SW480 (cell line): Measurements from ENCODE around the gene ASPHD2.
A peak's percentile ranks its signal among the peaks of the same experiment; 100 is the strongest.

Source experiments
- DNase-seq: peaks from one replicate; pipeline ENCODE4 v3.0.0-alpha.2; 2016; ENCODE audit warnings: low spot score

ASPHD2 gene

GRCh38 chr22:26446808-26447515 is 17.9 kb downstream of the ASPHD2 start:
- no peak for DNase-seq

DNA sequence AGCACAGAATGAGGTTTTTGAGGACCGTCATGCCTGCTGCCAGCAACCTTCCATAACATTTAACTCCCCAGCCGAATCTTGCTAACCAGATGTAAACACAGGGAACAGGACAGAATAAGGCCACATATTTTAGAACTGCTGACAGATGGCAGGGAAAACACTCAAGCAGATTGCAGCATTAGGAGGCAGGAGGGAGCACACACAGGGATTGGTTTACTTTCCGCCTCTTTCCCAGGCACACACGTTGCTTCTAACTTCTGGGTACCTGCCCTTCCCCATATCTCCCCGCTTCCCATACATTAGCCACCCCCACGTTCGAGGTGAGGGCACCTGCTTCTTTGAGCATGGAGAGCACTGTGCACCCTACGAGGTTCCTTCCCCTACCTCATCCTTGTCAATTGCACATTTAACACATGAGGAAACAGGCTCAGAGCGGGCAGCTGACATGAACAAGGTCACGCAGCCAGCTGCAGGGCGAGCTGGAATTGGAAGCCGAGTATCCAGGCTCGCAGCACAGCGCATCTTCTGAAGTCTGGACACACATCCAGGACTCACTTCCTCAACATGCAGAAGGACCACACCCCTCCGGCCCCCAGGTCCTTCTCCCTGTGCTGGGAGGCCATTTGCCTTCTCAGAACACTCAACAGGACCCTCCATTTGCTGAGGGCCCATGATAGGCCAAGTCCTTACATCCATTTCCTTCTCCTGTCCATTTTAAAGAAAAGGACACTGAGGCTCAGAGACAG is 18.7 kb downstream of the ASPHD2 start:
- DNase-seq = no peak

DNA sequence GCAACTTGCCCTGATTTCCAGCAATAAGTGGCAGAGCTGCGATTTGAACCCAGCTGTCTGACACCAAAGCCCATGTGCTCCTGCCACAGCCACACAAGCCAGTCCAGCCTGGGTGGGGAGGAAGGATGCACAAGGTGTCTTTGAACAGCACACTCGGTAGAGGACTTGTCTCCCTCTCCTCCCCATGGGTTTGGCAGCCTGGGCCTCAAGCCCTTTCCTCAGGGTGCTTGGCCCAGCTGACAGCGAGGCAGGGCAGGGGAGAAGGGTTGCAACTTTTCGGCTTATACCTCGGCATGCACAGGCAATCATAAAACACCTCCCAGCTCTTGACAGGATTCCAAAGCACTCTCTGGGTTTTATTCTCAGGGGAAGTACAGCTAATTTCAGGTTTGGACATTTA is 19.3 kb downstream of the ASPHD2 start:
- DNase-seq = no peak

DNA sequence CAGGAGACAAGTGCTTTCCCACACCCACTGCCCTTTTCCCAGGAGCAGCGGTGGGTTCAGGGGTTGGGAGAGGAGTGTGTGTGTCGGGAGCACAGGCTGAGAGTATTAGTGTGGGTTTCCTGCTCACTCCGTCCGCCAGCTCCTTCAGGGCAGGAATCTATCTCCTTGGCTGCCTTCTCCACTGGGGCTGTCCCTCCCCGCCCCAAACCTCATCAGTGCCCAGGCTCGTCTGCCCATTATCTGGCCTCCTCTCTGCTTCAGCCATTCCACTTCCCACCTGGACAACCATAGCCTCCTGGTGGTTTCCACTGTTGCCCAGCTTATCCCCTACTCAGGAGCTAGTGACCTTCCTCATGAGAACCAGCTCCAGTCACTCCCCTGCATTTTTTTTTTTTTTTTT is 19.9 kb downstream of the ASPHD2 start:
- no peak for DNase-seq

- DNase-seq = no peak
Observed at GRCh38 chr22:26450453-26451185, 21.6 kb downstream of the ASPHD2 start.

DNA sequence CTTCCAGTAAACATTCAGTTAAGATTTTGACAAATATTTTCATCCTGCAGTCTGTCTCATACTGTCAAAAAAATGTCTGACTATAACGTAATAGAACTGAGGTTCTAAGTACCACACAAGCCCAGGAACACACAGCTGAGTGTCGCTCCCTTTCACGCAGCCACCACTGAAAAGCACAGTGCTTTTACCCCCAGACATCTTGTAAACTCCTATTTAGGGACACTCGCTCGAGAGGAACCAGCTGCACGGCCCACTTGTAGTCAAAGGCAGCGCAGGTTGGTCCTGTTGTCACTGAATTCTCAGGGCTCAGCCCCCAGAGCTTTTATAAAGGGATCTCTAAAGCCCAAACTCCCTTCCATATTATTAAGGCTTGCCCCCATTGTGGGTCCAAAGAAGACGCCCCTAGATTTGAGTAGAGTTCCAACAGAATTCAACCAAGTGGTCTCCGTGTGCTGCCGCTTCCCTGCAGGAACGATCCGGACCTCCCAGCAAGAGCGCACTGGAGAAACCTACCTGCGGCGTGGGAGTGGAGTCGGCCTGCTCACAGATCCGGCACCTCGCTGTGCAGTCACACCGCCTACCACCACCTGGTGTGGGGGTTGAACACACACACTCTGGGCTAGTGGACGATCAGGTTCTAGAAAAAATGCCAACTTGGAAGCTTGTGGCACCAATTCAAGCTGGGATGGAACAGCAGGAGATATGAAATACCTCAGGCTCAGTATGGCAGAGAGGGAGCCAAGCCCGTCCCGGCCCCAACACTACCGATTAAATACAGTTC is 23.4 kb downstream of the ASPHD2 start:
- DNase-seq = no peak

DNA sequence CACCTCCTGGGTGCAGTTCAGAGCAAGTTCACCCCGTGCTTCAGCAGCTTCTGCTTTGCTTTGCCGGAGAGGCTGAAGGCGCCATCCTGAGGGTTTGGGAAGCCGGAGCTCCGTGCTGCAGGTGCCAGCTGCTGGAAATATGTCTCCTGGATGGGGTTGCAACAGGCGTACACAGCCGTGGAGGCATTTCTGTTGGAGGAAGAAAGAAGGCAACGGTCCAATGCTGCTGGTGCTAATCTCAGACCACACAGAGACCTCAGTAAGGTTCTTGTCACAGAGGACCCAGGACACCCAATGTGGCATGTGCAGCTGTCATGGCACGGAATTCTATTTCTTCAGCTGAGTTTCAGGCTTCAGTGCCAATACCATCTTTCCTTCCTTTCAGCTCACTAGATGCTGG is 24.2 kb downstream of the ASPHD2 start:
- DNase-seq = no peak

DNA sequence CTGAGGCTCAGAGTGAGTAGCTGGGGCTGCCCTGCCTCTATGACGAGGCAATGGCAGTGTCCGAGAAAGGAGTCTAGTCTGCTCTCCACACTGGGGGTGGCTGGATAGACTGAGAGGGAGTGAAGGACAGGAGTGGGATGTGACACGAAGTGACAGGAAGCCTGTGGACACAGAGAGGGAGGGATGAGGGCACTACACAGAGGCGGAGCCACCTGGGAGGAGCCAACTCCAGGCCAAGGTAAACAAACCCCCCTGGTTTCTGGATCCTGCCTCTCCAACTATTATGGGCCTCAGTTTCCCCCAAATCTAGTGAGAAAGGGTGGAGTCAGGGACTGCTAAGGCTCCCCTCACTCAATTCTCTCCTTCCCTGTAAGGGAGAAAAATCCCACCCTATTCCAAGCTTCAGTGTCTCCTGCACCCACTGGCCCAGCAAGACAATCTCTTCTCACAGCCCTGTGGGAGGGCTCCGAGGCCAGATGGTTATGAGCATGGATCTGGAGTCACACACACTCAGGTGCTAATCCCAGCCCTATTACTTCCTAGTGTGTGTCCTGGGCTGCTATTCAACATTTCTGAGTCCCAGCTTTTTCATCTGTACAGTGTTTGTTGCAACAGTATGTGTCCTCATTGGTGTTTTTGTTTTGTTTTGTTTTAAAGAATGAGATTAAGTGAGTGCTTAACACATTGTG is 24.9 kb downstream of the ASPHD2 start:
- no peak for DNase-seq

GRCh38 chr22:26457661-26458272 is 28.7 kb downstream of the ASPHD2 start:
- no peak for DNase-seq

DNA sequence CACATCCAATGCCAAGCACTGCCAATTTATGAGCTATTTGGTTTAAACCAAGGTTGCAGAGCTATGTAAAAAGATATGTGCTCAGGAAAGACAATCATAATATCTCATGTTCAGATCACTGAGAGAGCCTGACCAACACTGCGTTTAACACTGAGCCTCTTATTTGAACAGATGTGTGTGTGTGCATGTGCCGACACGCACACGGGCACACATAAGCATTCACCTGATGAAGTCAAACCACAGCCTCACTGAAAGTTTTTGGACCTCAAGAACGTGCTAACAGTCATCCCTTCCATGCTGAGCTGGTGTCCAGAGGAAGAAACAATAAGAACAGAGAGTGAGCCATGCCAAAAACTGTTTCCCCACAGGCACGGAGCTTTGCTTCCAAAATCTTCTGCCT is 31.1 kb downstream of the ASPHD2 start:
- no peak for DNase-seq

DNA sequence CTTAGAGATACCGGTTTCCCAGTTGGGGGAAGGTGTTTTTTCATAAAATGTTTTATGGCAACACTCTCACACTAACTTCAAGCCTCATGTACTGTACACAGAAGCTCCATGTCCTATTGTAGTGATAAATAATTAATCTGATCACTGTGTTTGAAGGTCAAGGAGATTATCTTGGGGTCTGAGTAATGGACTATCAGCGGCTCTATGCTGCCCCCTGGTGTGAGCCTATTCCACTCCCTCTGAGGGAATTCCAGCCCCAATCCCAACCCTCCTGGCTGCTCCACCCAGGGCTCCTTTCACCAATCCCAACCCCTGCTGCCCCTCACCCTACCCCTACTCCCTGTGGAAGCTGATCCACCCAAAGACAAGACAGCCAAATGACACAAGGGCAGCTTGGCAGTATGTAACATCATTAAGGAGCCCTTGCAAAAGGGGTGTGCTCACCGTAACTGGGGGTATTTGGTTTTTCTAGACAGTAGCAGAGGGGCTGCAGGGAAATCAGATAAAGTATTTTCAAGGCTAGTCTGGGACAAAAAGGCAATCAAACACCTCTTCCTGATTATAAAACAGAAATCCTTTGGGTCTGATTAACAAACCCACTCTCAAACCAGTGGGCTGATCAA is 32.2 kb downstream of the ASPHD2 start:
- DNase-seq = no peak

DNA sequence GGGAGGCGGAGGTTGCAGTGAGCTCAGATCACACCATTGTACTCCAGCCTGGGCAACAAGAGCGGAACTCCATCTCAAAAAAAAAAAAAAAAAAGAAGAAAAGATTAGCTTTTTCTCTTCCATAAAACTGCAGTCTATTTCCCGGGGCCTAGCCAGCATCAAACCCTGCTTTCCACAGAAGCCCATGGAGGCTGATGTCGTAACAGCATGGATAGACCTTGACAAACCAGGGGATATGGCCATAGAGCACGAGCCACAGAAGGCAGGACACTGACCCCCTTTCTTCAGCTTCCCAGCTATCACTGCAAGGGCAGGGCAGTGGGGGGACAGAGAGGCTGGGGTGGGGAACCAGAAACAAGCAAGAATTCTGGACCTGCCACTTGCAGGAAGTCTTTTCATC is 33.0 kb downstream of the ASPHD2 start:
- DNase-seq = no peak

DNA sequence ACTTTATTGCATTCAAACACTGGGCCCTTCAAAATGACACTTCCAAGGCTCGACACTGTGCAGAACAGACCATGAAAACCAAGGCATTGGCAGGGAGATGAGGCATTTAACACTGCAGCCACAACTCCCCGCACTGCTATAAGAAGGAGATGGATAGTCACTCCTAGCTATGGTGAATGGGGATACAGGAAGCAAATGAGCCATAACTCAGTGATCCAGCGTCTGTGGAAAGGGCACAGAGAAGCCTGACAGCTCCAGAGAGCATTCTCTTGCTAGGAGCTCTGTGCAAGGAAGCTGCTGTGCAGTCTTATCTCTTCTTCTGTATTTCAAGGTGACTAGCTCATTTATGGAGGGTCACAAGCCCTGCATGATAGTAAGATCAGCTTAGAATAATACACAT is 33.6 kb downstream of the ASPHD2 start:
- DNase-seq = no peak

DNA sequence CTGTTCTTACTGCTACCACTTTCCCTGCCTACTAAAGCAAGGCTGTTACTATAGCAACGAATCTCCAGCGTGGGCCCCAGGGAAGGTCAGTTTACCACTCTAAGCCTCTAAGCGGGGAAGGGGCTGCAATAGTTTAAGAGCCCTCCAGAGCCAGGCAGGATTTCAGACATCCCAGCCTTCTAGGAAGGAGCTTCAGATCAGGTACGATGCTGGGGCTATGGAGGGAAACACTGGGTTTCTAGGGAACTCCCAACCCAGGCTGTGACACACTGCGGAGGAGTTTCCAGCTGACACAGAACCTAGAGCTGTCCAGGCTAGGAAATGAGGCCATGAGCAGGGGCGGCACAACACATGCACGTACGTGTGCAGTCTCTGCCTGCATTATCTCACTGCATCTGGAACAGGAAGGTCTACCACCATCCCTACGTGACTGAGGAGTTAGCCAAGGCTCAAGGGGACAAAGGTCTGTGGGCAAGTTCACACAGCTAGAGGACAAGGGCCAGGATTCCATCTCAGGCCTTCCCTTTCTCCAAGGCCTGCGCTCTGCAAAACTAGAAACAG is 34.1 kb downstream of the ASPHD2 start:
- no peak for DNase-seq

- no peak for DNase-seq
Observed at GRCh38 chr22:26463688-26464087, 34.6 kb downstream of the ASPHD2 start.

DNA sequence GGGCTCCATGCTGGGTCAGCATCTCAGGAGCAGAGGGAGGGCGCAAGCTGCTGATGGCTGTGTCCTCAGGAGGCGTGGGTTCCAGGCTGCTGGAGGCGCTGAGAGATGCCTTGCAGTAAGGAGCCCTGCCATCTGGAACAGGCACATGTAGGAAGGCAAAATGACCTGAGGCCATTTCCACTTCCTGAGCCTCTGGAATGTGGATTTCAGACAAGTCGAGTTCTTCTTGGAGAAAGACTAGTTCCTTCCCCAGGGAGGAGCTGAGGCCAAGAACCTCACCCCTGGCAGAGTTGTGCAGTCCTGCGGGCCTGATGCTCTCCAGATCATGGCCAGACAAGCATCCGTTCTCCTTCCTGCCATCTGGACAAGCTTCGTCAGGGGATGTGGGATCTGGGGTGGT is 35.3 kb downstream of the ASPHD2 start:
- no peak for DNase-seq

- DNase-seq = no peak
Observed at GRCh38 chr22:26466196-26466595, 37.1 kb downstream of the ASPHD2 start.

DNA sequence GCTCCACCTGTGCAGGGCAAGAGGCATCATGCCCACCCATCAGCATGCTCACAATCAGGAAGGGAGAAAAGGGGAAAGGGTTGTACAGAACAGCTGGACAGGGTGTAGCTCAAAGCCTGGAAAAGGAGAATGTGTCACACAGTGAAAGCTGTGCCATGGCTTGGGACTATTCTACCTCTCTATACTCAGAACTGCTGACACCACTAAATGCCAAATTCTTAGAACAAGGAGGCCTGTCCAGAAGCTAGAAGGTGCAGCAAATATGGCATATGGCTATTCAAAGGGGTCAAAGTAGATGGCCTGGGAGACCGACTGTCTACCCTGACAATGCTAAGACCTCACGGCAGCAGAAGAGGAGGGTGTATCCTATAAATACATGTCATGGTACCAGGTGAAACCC is 41.7 kb downstream of the ASPHD2 start:
- no peak for DNase-seq

DNA sequence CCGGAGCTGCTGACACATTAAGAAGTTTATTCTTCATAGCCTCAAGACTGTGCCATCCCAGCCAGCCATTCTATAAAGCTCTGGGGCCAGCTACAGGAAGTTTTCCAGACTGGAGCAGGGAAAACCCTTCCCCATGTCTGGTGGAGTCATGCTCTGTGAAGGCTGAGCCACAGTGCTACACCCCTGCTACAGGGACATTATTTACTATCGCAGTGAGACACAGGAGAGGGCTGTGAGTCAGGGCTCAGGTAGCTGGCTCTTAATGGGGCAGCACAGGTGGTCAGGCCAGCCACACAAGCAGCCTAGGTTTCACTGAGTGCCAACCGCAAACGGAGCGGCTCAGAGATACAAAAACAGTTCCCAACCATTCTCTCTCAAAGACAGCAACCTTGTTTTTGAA is 42.5 kb downstream of the ASPHD2 start:
- DNase-seq = peak; percentile 93

DNA sequence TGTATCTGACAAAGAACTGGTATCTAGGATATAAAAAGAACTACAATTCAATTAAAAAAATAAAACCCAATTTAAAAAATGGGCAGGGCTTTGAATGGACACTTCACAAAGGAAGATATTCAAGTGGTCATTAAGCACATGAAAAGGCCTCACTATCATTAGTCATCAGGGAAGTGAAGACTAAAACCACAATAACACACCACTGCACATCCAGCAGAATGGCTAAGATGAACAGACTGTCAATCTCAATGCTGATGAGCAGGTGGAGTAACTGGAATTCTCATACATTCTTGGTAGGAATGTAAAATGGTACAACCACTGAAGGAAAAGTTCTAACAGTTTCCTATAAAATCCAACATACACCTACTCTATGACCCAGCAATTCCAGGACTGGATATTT is 45.6 kb downstream of the ASPHD2 start:
- peak; percentile 79 for DNase-seq
